HEK293 (cell line): ENCODE measurements around the gene PRRC2C.

ENCODE experiments used
- CTCF ChIA-PET: fragments of 350-600 bp; formaldehyde crosslinking; extraction: SDS; loops from one replicate; lab custom pipeline; 2021; ENCODE audit warnings: antibody characterized with exemption; lab: Yijun Ruan, JAX
- POLR2A ChIA-PET: fragments of 300-600 bp; formaldehyde crosslinking; extraction: SDS; loops from one replicate; lab custom pipeline; 2020; ENCODE audit warnings: antibody characterized with exemption, inconsistent platforms; lab: Yijun Ruan, JAX
- H3K27ac ChIP-seq: fragments of 200-500 bp; sonication (Bioruptor generic); 2 replicates; pipeline ENCODE4 v1.5.1; 2014; ENCODE audit warnings: low read depth, low read length, control low read depth, inconsistent platforms; ENCODE audit errors: extremely low read depth
- H3K36me3 ChIP-seq, 2 experiments: fragments of 200-500 bp in 1 of 2; sonication (Bioruptor generic) in 1 of 2; 1 replicate in 1 of 2; 2 replicates in 1 of 2; pipeline ENCODE4 v1.5.1; 2014 to 2017; ENCODE audit warnings: inconsistent platforms in 2 of 2, low read length in 2 of 2; ENCODE audit not compliant: control insufficient read depth in 2 of 2, insufficient read depth in 1 of 2
- H3K4me1 ChIP-seq: fragments of 200-500 bp; sonication (Bioruptor generic); 2 replicates; pipeline ENCODE4 v1.5.1; 2014; ENCODE audit warnings: mild to moderate bottlenecking, low read length, inconsistent platforms; ENCODE audit not compliant: control insufficient read depth, insufficient read depth
- H3K4me3 ChIP-seq: 2 replicates; pipeline ENCODE4 v1.5.1; 2011; ENCODE audit warnings: low read depth, mild to moderate bottlenecking, control low read depth, low read length, moderate library complexity
- H3K9me3 ChIP-seq: fragments of 200-500 bp; sonication (Bioruptor generic); 2 replicates; pipeline ENCODE4 v1.5.1; 2014; ENCODE audit warnings: low read depth, low read length, inconsistent platforms; ENCODE audit not compliant: control insufficient read depth, insufficient read depth
- FEZF1 ChIP-seq: fragments of 450-650 bp; formaldehyde crosslinking; IDR thresholded peaks from 2 replicates; pipeline ENCODE4 v1.5.1; 2016; ENCODE audit warnings: missing biosample characterization, missing genetic modification characterization
- GLI4 ChIP-seq: fragments of 450-650 bp; formaldehyde crosslinking; IDR thresholded peaks from 2 replicates; pipeline ENCODE4 v1.5.1; 2016; ENCODE audit warnings: missing biosample characterization, missing genetic modification characterization
- KLF7 ChIP-seq: fragments of 450-650 bp; formaldehyde crosslinking; IDR thresholded peaks from 2 replicates; pipeline ENCODE4 v1.5.1; 2016; ENCODE audit warnings: missing biosample characterization, missing genetic modification characterization, borderline replicate concordance
- PRDM10 ChIP-seq: fragments of 450-650 bp; formaldehyde crosslinking; IDR thresholded peaks from 2 replicates; pipeline ENCODE4 v1.5.1; 2016; ENCODE audit warnings: missing biosample characterization, missing genetic modification characterization
- PRDM4 ChIP-seq: fragments of 450-650 bp; formaldehyde crosslinking; IDR thresholded peaks from 2 replicates; pipeline ENCODE4 v1.5.1; 2017; ENCODE audit warnings: missing biosample characterization, missing genetic modification characterization
- ZBTB7A ChIP-seq: fragments of 450-650 bp; formaldehyde crosslinking; IDR thresholded peaks from 2 replicates; pipeline ENCODE4 v1.5.1; 2016; ENCODE audit warnings: low read depth, missing biosample characterization, missing genetic modification characterization
- ZFHX2 ChIP-seq: fragments of 450-650 bp; formaldehyde crosslinking; conservative IDR thresholded peaks from 2 replicates; pipeline ENCODE4 v1.5.1; 2016; ENCODE audit warnings: missing biosample characterization, missing genetic modification characterization
- ZFP37 ChIP-seq: fragments of 450-650 bp; formaldehyde crosslinking; IDR thresholded peaks from 2 replicates; pipeline ENCODE4 v1.5.1; 2016; ENCODE audit warnings: missing biosample characterization, missing genetic modification characterization
- ZFP69B ChIP-seq: fragments of 450-650 bp; formaldehyde crosslinking; IDR thresholded peaks from 2 replicates; pipeline ENCODE4 v1.5.1; 2016; ENCODE audit warnings: missing biosample characterization, missing genetic modification characterization
- ZNF10 ChIP-seq: fragments of 450-650 bp; formaldehyde crosslinking; IDR thresholded peaks from 2 replicates; pipeline ENCODE4 v1.5.1; 2017; ENCODE audit warnings: missing biosample characterization, missing genetic modification characterization
- ZNF121 ChIP-seq: fragments of 450-650 bp; formaldehyde crosslinking; IDR thresholded peaks from 2 replicates; pipeline ENCODE4 v1.5.1; 2016; ENCODE audit warnings: missing biosample characterization, missing genetic modification characterization
- ZNF138 ChIP-seq: fragments of 450-650 bp; formaldehyde crosslinking; IDR thresholded peaks from 2 replicates; pipeline ENCODE4 v1.5.1; 2016; ENCODE audit warnings: missing biosample characterization, missing genetic modification characterization, borderline replicate concordance
- ZNF174 ChIP-seq: fragments of 450-650 bp; formaldehyde crosslinking; IDR thresholded peaks from 2 replicates; pipeline ENCODE4 v1.5.0; 2017; ENCODE audit warnings: missing biosample characterization, mild to moderate bottlenecking, missing genetic modification characterization
- ZNF23 ChIP-seq: fragments of 450-650 bp; formaldehyde crosslinking; IDR thresholded peaks from 2 replicates; pipeline ENCODE4 v1.5.1; 2016; ENCODE audit warnings: missing biosample characterization, missing genetic modification characterization, borderline replicate concordance
- ZNF280C ChIP-seq: fragments of 450-650 bp; formaldehyde crosslinking; IDR thresholded peaks from 2 replicates; pipeline ENCODE4 v1.5.1; 2016; ENCODE audit warnings: missing biosample characterization, missing genetic modification characterization
- ZNF341 ChIP-seq: fragments of 450-650 bp; formaldehyde crosslinking; IDR thresholded peaks from 2 replicates; pipeline ENCODE4; 2016; ENCODE audit warnings: low read depth, missing biosample characterization, missing genetic modification characterization
- ZNF416 ChIP-seq: fragments of 450-650 bp; formaldehyde crosslinking; IDR thresholded peaks from 2 replicates; pipeline ENCODE4 v1.5.1; 2016; ENCODE audit warnings: missing biosample characterization, missing genetic modification characterization
- ZNF426 ChIP-seq: fragments of 450-650 bp; formaldehyde crosslinking; IDR thresholded peaks from 2 replicates; pipeline ENCODE4 v1.5.1; 2017; ENCODE audit warnings: missing biosample characterization, missing genetic modification characterization, mild to moderate bottlenecking, inconsistent platforms, moderate library complexity
- ZNF433 ChIP-seq: fragments of 450-650 bp; formaldehyde crosslinking; IDR thresholded peaks from 2 replicates; pipeline ENCODE4 v1.5.1; 2016; ENCODE audit warnings: missing biosample characterization, missing genetic modification characterization, low read depth
- ZNF521 ChIP-seq: fragments of 450-650 bp; formaldehyde crosslinking; IDR thresholded peaks from 2 replicates; pipeline ENCODE4 v1.5.1; 2017; ENCODE audit warnings: missing biosample characterization, mild to moderate bottlenecking, missing genetic modification characterization
- ZNF585B ChIP-seq: fragments of 450-650 bp; formaldehyde crosslinking; IDR thresholded peaks from 2 replicates; pipeline ENCODE4 v1.5.1; 2016; ENCODE audit warnings: missing biosample characterization, missing genetic modification characterization
- ZNF600 ChIP-seq: fragments of 450-650 bp; formaldehyde crosslinking; IDR thresholded peaks from 2 replicates; pipeline ENCODE4 v1.5.1; 2016; ENCODE audit warnings: missing biosample characterization, missing genetic modification characterization
- ZNF624 ChIP-seq: fragments of 450-650 bp; formaldehyde crosslinking; IDR thresholded peaks from 2 replicates; pipeline ENCODE4 v1.5.1; 2017; ENCODE audit warnings: missing biosample characterization, missing genetic modification characterization
- ZNF626 ChIP-seq: fragments of 450-650 bp; sonication (Bioruptor Pico); formaldehyde crosslinking; IDR thresholded peaks from 2 replicates; pipeline ENCODE4 v1.5.1; 2018; ENCODE audit warnings: missing biosample characterization, missing genetic modification characterization, inconsistent platforms
- ZNF629 ChIP-seq: fragments of 450-650 bp; formaldehyde crosslinking; IDR thresholded peaks from 2 replicates; pipeline ENCODE4 v1.5.1; 2017; ENCODE audit warnings: missing biosample characterization, missing genetic modification characterization
- ZNF670 ChIP-seq: fragments of 450-650 bp; formaldehyde crosslinking; IDR thresholded peaks from 2 replicates; pipeline ENCODE4 v1.5.1; 2016; ENCODE audit warnings: missing biosample characterization, missing genetic modification characterization, low read depth
- ZNF768 ChIP-seq: fragments of 450-650 bp; formaldehyde crosslinking; IDR thresholded peaks from 2 replicates; pipeline ENCODE4 v1.5.1; 2018; ENCODE audit warnings: missing biosample characterization, mild to moderate bottlenecking, missing genetic modification characterization
- TF ChIP-seq, protein P1 (sequence below): fragments of 450-650 bp; formaldehyde crosslinking; IDR thresholded peaks from 2 replicates; pipeline ENCODE4 v1.5.1; 2016; ENCODE audit warnings: missing biosample characterization, missing genetic modification characterization
- TF ChIP-seq, protein P2 (sequence below): fragments of 450-650 bp; formaldehyde crosslinking; IDR thresholded peaks from 2 replicates; pipeline ENCODE4 v1.5.1; 2016; ENCODE audit warnings: missing biosample characterization, missing genetic modification characterization

Gene PRRC2C

DNA sequence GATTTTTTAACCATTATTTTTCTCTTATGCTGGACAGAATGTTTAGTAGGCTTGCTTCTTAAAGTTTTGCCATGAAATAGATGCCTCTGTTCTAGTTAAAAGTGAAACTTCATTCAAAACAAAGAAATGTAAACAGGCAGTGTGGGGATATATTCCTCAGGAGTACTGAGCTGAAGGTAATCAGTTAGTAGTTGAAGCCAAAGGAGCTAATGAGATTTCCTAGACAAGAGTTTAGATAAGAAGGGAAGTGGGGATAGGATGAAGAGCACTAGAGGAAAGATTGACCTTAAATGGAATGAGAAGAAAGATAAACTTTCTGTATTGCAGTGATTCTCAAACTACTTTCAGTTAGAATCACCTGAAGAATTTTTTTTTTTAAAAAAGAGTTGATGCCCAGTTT lies 23.9 kb downstream of the PRRC2C start (continued):
- TF ChIP-seq PRDM4 (tag by site-specific recombination), result no peak
- no peak for TF ChIP-seq ZNF433
- no peak for TF ChIP-seq ZNF341 (tag by site-specific recombination)
- no peak for TF ChIP-seq ZNF426 (tag by site-specific recombination)
- no peak for TF ChIP-seq ZFP37 (tag by site-specific recombination)
- TF ChIP-seq ZNF600 (tag by site-specific recombination), result no peak
- TF ChIP-seq ZFHX2, result no peak
- TF ChIP-seq ZBTB7A (tag by site-specific recombination), result no peak
- no peak for TF ChIP-seq ZFP69B (tag by site-specific recombination)
- no peak for TF ChIP-seq ZNF768 (tag by site-specific recombination)
- no peak for TF ChIP-seq ZNF280C (tag by site-specific recombination)
- TF ChIP-seq ZNF629 (tag by site-specific recombination), result no peak

- Histone ChIP-seq H3K4me1 (no peaks in the 10 kb centered on the region), H3K4me3 (no peak overlapping the region), H3K9me3 (no peaks in the 10 kb centered on the region), H3K27ac (no peak overlapping the region), H3K36me3 (peaks cover 35 to 58% of the 10 kb centered on the region in 2 experiments)
- ChIA-PET POLR2A (no interaction called here), CTCF (interaction anchor here (1.0 kb wide), 1 partner anchor 12 kb away, joined by 3 read pairs; no protein-coding TSS in a partner anchor)
- TF ChIP-seq, protein P1, sequence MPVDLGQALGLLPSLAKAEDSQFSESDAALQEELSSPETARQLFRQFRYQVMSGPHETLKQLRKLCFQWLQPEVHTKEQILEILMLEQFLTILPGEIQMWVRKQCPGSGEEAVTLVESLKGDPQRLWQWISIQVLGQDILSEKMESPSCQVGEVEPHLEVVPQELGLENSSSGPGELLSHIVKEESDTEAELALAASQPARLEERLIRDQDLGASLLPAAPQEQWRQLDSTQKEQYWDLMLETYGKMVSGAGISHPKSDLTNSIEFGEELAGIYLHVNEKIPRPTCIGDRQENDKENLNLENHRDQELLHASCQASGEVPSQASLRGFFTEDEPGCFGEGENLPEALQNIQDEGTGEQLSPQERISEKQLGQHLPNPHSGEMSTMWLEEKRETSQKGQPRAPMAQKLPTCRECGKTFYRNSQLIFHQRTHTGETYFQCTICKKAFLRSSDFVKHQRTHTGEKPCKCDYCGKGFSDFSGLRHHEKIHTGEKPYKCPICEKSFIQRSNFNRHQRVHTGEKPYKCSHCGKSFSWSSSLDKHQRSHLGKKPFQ (tag by site-specific recombination), result no peak
- no peak for TF ChIP-seq ZNF121 (tag by site-specific recombination)
- no peak for TF ChIP-seq ZNF23 (tag by site-specific recombination)
- TF ChIP-seq GLI4, result no peak
- TF ChIP-seq, protein P2, sequence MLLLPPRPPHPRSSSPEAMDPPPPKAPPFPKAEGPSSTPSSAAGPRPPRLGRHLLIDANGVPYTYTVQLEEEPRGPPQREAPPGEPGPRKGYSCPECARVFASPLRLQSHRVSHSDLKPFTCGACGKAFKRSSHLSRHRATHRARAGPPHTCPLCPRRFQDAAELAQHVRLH, result no peak
- no peak for TF ChIP-seq ZNF138
- no peak for TF ChIP-seq ZNF416 (tag by site-specific recombination)
- TF ChIP-seq ZNF521 (tag by site-specific recombination), result no peak
- TF ChIP-seq FEZF1 (tag by site-specific recombination), result no peak
- TF ChIP-seq ZNF174 (tag by site-specific recombination), result no peak
- TF ChIP-seq ZNF670 (tag by site-specific recombination), result no peak
- no peak for TF ChIP-seq ZNF626
- no peak for TF ChIP-seq ZNF10 (tag by site-specific recombination)
- TF ChIP-seq KLF7 (tag by site-specific recombination), result no peak
- no peak for TF ChIP-seq ZNF585B
- no peak for TF ChIP-seq ZNF624 (tag by site-specific recombination)
- TF ChIP-seq PRDM10 (tag by site-specific recombination), result no peak
Measured at GRCh38 chr1:171513743-171514142, 28.4 kb downstream of the PRRC2C start.
